Astrocyte of the cerebellum (primary cell): Measurements from ENCODE around the gene MAGEB6.

Experiments used
- DNase-seq: peaks from one replicate; pipeline ENCODE4 v3.0.0-alpha.2; 2011; ENCODE audit warnings: low read depth
- H3K4me3 ChIP-seq: 2 replicates; pipeline ENCODE4 v1.5.1; 2011; ENCODE audit warnings: mild to moderate bottlenecking, low read depth, low read length, moderate library complexity
- in situ Hi-C: cut with HindIII; loops from 2 replicates; pipeline ENCODE4 v1.10.0; 2017; ENCODE audit warnings: low sequenced_read_pairs
- TF ChIP-seq, protein P1 (sequence below): IDR thresholded peaks from 2 replicates; pipeline ENCODE4 v1.5.1; 2012; ENCODE audit warnings: low read length, low read depth, moderate library complexity, mild to moderate bottlenecking; ENCODE audit errors: missing control alignments

MAGEB6 gene

DNA sequence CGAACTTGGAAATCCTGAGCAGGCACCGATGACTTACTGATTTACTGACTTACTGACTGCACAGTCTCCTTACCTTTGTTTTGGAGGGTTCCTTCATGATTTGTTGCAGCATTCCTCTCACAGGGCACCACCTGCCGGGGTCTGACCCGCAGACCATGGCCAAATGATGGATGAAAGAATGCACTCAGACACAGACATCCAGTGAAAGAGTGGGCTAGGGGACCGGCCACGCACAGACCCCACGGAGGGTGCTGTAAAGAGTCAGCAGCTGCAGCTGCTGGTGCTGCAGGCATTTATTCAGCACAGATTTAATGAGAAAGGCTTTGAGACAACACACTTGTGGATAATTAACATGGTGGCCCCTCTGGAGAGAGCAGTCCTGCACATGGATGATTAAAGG lies 27.1 kb downstream of the MAGEB6 start:
- in situ Hi-C loops = no loop called here
- H3K4me3 ChIP-seq = no peak overlapping the region
- TF ChIP-seq, protein P1, sequence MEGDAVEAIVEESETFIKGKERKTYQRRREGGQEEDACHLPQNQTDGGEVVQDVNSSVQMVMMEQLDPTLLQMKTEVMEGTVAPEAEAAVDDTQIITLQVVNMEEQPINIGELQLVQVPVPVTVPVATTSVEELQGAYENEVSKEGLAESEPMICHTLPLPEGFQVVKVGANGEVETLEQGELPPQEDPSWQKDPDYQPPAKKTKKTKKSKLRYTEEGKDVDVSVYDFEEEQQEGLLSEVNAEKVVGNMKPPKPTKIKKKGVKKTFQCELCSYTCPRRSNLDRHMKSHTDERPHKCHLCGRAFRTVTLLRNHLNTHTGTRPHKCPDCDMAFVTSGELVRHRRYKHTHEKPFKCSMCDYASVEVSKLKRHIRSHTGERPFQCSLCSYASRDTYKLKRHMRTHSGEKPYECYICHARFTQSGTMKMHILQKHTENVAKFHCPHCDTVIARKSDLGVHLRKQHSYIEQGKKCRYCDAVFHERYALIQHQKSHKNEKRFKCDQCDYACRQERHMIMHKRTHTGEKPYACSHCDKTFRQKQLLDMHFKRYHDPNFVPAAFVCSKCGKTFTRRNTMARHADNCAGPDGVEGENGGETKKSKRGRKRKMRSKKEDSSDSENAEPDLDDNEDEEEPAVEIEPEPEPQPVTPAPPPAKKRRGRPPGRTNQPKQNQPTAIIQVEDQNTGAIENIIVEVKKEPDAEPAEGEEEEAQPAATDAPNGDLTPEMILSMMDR = no peak
- DNase-seq = no peak

DNA sequence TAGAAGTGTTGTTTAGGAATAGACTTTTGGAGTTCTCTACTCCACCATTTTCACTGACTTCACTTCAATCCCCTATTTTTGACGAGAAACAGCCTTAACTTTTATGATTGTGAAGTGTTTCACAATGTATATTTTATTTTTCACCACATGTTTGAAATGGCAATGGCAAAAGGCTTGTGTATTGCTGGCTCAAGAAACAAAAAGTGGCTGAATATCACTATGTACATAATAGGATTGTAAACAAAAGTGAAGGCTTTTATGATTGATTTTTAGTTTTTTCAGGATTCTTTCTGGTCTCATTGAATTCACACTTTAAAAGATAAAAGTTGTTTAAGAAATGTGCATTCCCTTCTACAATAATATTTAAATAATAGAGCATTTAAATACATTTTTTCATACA lies 41.9 kb downstream of the MAGEB6 start:
- no peak for DNase-seq
- in situ Hi-C loops = no loop called here
- TF ChIP-seq, protein P1 = no peak
- no peak overlapping the region for H3K4me3 ChIP-seq
